Hematopoietic multipotent progenitor cell treated with erythropoietin and hydrocortisone succinate and interleukin-3 and kit ligand, for 6 days (in vitro differentiated cells): Measurements from ENCODE around the gene CHMP3.
"Not testable (repeated sequence)": the region's sequence is repeated elsewhere in the genome, so short reads cannot be mapped to it uniquely, and the experiment has no call there.

Experiments used
- DNase-seq: peaks from one replicate; pipeline ENCODE4 v3.0.0-alpha.2; 2015

CHMP3 gene

DNA sequence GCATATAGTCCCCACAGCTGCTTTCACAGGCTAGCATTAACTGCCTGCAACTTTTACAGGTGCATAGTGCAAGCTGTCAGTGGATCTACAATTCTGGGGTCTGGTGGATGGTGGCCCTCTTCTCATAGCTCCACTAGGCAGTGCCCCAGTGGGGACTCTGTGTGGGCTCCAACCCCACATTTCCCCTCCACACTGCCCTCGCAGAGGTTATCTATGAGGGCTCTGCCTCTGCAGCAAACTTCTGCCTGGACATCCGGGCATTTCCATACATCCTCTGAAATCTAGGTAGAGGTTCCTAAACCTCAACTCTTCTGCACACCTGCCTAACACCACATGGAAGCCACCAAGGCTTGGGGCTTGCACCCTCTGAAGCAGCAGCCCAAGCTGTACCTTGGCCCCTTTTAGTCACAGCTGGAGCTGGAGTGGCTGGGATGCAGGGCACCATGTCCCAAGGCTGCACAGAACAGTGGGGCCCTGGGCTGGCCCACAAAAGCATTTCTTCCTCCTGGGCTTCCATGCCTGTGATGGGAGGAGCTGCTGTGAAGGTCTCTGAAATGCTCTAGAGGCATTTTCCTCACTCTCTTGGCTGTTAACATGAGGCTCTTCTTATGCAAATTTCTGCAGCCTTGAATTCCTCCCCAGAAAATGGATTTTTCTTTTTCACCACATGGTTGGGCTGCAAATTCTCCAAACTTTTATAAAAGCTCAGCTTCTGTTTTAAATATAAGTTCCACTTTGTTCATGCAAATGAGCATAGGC lies 62.7 kb downstream of the CHMP3 start:
- peak; percentile 5 for DNase-seq

DNA sequence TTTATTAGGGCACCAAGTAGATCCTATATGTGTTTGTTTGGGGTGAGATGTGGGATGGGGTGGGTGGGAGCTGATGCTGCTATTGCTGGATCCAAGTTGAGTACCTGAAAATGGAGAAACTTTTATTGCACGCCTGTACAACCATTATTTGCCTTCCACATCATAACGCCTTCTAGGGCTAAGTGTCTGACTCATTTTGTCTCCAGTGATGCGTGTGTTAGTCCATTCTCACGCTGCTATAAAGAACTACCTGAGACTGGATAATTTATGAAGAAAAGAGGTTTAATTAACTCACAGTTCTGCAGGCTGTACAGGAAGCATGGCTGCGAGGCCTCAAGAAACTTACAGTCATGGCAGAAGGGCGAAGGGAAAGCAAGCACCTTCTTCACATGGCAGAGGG lies 63.9 kb downstream of the CHMP3 start:
- no peak for DNase-seq

- DNase-seq: no peak
These were observed 64.6 kb downstream of the CHMP3 start for GRCh38 chr2:86498468-86499260.

DNA sequence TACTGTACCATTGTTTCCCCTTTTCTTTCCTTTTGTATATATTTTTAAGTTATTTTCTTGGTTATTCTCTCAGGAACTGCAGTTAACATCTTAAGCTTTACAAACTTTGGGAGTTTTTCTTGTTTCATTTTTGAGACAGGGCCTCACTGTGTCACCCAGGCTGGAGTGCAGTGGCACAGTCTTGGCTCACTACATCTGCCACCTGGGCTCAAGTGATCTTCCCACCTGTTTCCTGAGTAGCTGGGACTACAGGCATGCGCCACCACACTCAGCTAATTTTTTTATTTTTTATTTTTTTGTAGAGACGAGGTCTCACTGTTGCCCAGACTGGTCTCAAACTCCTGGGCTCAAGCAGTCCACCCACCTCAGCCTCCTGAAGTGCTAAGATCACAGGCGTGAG lies 66.9 kb downstream of the CHMP3 start:
- not testable (repeated sequence) for DNase-seq

- DNase-seq: no peak
These were observed 71.2 kb downstream of the CHMP3 start for GRCh38 chr2:86492048-86492453.

GRCh38 chr2:86491088-86491487 lies 72.2 kb downstream of the CHMP3 start:
- no peak for DNase-seq

GRCh38 chr2:86490245-86490644 lies 73.0 kb downstream of the CHMP3 start:
- DNase-seq: no peak

DNA sequence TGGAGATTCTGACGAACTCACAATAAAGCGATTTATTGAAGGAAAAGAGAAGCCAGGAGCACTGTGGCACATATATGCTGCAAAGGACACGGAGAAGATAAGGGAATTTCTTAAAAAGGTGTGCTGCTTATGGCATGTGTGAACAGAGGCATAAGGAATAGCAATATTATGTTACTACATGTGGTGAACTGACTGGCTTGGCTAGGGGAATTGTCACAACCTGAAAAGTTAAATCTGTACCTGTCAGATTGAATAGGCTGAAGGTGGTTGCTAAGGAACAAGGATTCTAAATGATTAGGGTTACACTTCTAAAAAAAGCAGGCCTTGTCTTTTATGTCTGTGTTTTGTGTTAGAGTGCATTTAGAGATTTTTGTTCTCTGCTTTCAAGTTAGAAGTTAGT lies 73.7 kb downstream of the CHMP3 start:
- DNase-seq: no peak

- DNase-seq: no peak
These were observed 74.5 kb downstream of the CHMP3 start for GRCh38 chr2:86488561-86489250.

DNA sequence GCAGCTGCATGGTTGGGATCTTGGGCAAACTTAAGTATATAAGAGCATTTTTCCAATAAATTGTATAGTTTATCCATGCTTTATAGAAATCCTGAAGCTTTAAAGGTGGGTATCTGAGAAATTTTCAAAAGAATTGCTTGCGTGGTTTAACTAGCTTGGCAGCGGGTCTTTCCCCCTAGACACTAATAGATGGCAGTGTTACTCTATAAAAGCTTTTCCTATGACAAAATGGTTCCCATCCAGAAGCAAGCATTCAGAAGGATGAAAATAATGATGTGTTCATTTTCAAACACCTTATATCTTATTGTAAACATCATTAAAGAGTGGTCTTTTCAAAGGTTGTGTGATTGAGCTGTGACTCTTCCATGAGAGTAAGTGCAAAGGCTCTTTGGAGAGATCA lies 76.2 kb downstream of the CHMP3 start:
- peak; percentile 14 for DNase-seq

GRCh38 chr2:86485802-86486201 lies 77.4 kb downstream of the CHMP3 start:
- no peak for DNase-seq

DNA sequence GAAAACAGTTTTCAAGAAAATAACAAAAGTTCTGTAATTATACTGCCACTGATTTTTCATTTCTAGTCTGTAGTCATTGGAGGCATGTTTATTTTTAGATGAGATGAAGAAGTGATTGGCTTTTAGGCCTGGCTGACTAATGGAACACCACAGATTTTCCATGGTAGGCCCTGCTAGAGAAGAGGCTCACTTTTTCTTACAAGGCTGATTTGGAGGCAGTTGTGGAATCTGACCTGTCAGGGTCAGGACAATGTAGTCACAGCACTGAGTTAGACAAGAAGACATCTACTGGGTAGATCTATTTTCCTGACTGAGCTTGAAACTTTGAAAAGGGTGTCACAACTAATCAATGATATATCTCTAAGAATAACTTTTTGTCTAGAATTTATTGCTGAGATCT lies 78.1 kb downstream of the CHMP3 start:
- DNase-seq: no peak

- DNase-seq: no peak
These were observed 78.9 kb downstream of the CHMP3 start for GRCh38 chr2:86484385-86484784.

DNA sequence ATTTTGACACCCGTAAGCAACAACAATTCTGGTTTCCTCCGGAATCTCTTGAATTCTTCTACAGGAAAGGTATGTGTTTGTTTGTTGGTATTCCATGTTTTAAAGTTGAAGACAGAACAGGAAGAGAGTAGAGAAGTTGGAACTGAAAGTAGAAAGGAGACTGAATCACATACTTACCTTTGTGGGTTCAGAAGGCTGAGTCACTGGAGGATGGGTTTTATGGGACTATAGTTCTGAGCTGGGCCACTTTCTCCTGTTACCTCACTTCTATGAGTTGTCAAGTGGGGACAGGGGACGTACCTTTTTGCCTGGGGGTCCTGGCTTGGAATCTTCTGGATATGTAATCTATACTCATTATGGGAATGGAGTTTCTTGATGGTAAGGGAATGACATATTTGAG lies 81.2 kb downstream of the CHMP3 start:
- DNase-seq: no peak

DNA sequence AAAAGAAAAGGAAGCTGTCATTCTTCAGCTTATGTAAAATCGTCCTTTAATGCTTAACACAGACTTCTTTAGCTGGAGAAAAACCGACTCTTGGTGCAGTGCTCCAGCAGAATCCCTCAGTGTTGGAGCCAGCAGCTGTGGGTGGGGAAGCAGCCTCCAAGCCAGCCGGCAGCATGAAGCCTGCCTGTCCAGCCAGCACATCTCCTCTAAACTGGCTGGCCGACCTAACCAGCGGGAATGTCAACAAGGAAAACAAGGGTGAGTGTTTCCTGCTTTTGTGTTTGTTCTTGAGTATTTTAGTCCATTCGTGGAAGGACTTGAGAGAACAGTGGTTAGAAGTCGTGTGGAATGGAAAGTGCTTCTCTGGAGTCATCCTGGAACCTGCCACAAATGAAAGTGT lies 83.1 kb downstream of the CHMP3 start:
- no peak for DNase-seq

DNA sequence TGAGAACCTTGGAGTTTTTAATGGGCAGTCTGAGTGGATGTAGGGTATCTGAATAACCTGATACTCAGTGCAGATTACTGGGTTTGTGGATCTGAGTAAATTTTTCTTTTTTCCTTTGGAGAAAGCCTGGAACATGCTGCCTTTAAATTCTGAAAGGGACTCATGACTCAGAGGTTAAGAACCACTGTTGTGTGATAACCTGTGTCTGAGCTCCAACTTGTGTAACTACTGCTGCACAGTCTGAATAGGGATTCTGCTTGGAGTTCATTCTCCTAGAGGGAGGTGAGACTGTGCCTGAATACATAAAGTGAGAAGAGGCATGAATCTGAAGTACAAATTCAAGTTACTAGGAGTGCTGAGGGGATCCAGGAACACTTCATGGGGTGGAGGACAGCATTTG lies 85.9 kb downstream of the CHMP3 start:
- DNase-seq: no peak

- DNase-seq: no peak
These were observed 86.3 kb downstream of the CHMP3 start for GRCh38 chr2:86476918-86477317.

GRCh38 chr2:86476092-86476491 lies 87.2 kb downstream of the CHMP3 start:
- no peak for DNase-seq

DNA sequence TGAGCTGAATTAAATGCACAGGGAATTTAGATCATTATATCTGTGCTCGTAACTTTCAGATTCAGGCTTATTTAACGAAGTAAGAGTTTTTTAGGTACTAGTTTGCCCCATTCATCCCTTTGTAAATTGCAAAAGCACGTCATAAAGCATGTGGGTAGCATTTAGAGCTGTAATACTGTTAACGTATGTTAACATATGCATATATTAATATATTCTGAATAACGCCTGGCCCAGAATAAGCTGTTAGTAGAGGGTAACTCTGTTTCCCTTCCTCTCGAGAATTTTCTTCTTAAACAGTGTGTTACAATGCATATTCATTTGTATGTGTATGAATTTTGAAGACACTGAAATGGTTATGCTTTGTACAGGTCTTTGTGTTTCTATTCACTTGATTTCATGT lies 91.6 kb downstream of the CHMP3 start:
- DNase-seq: no peak

GRCh38 chr2:86470890-86471289 lies 92.4 kb downstream of the CHMP3 start:
- DNase-seq: no peak

DNA sequence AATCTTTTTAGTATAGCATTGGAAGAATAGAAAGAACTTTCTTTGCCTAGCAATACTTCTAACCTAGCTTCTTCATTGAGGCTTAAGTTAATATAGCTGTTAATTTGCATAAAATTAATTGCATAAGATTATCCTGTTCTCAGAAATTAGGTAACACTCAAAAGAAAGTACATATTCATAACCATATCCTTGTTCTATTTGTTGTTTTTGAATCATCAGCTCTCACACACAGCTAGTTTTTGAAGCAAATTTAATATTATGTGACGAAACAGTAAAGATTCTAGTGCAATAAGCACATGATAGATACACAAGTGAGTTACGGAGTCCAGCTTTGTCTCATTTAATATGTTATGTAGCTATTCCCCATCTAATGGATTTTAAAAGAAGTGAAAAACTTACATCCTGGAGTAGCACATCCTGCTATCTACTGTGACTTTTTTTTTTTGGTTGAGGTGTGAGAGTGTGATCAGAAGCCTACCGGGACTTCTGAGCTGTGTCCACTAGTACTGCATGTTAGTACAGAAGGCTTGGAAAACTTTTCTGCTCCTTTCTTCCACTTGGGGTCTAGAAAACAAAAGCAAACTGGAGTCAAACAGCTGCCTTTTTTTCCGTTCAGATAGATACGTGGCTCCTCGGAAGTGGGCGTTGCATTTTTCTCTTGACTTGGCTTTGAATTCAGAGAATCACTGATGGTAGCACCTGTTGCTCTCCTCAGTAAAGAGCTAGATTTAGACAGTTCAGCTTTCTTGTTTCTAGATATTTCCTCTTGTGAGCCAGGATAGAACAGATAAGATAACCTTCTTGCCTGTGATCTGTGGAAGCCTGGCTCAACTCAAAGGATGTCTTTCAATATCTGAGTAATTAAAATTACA lies 94.8 kb downstream of the CHMP3 start:
- DNase-seq: no peak

GRCh38 chr2:86466306-86466705 lies 96.9 kb downstream of the CHMP3 start:
- DNase-seq: no peak

DNA sequence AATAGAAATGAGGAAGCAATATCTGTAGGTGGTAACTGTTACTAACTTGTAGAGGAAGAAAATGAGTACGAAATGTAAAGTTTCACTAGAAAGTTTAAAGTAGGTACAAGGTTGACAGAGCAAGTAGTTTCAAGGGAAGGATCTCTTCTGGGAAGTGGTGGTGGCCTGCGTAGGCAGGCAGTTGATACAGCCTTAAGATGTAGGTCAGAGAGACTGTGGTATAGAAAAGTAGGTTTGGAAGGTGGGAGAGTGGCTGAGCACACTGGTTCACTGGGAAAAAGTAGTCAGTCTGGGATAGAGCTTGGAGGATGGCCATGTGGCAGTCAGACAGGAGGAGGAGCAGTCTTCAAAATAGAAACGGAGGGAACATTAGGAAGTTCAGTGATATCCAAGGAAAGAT lies 98.6 kb downstream of the CHMP3 start:
- no peak for DNase-seq
